ENCODE measurements around the gene VAMP1. TPM values are rescaled to one million over a fixed set of nuclear protein-coding genes. Genes with fewer than 3 reads are reported as not detected.
A peak's percentile ranks its signal among the peaks of the same experiment; 100 is the strongest.

Gene VAMP1
- total and polyA plus RNA-seq, 2 of the 13 experiments (the other 11 are each of a cell fraction or from before 2014, with no cell fraction given) = 2.5 to 7.4 TPM

- TF ChIP-seq PATZ1 (CRISPR knock-in tag; IDR thresholded peaks at IDR 0.05) = peak; percentile 56; the same call in 1 of the 2 replicates
- TF ChIP-seq HNRNPL (IDR thresholded peaks at IDR 0.05; ENCODE audit: low read depth, low read length) = 0 out of 2 replicates have a peak, but pooled peaks have one; percentile 44
- no peak for TF ChIP-seq ZNF629 (CRISPR knock-in tag; conservative IDR thresholded peaks at IDR 0.05)
- peak; percentile 83 for TF ChIP-seq HNRNPLL (IDR thresholded peaks at IDR 0.05; ENCODE audit: low read depth, low read length, poor library complexity, severe bottlenecking)
- TF ChIP-seq ZFYVE20 (CRISPR knock-in tag; IDR thresholded peaks at IDR 0.05; ENCODE audit: borderline replicate concordance, low read depth) = no peak
- peak; percentile 19; the same call in 1 of the 2 replicates for TF ChIP-seq ZNF264 (CRISPR knock-in tag; IDR thresholded peaks at IDR 0.05)
- TF ChIP-seq CEBPG (CRISPR knock-in tag; IDR thresholded peaks at IDR 0.05) = peak; percentile 5; the same call in 1 of the 2 replicates
- TF ChIP-seq EED (CRISPR knock-in tag; IDR thresholded peaks at IDR 0.05) = 0 out of 2 replicates have a peak, but pooled peaks have one; percentile 88
- peak; percentile 26; the same call in 1 of the 2 replicates for TF ChIP-seq CENPT (CRISPR knock-in tag; IDR thresholded peaks at IDR 0.05; ENCODE audit: low read depth)
- peak; percentile 50; the same call in 1 of the 2 replicates for TF ChIP-seq SALL1 (CRISPR knock-in tag; IDR thresholded peaks at IDR 0.05)
- TF ChIP-seq KAT7 (CRISPR knock-in tag; IDR thresholded peaks at IDR 0.05; ENCODE audit: borderline replicate concordance) = 0 out of 2 replicates have a peak, but pooled peaks have one; percentile 42
- TF ChIP-seq ZNF761 (CRISPR knock-in tag; conservative IDR thresholded peaks at IDR 0.05) = peak; percentile 32; the same call in 1 of the 2 replicates
- no peak for TF ChIP-seq SNAI1 (CRISPR knock-in tag; IDR thresholded peaks at IDR 0.05; ENCODE audit: borderline replicate concordance)
- no peak for TF ChIP-seq ZNF101 (CRISPR knock-in tag; IDR thresholded peaks at IDR 0.05; ENCODE audit: borderline replicate concordance, low read depth)
- 0 out of 2 replicates have a peak, but pooled peaks have one; percentile 24 for TF ChIP-seq ZNF614 (CRISPR knock-in tag; IDR thresholded peaks at IDR 0.05; ENCODE audit: borderline replicate concordance)
- peak; percentile 90 for TF ChIP-seq SIN3A (IDR thresholded peaks at IDR 0.05; ENCODE audit: borderline replicate concordance, low read depth, low read length)
- TF ChIP-seq ZBTB21 (CRISPR knock-in tag; IDR thresholded peaks at IDR 0.05) = no peak
- peak; percentile 88; the same call in 1 of the 2 replicates for TF ChIP-seq ETV5 (CRISPR knock-in tag; IDR thresholded peaks at IDR 0.05; ENCODE audit: borderline replicate concordance)
- no peak for TF ChIP-seq JUNB (CRISPR knock-in tag; IDR thresholded peaks at IDR 0.05; ENCODE audit: borderline replicate concordance)
- peak; percentile 27 for TF ChIP-seq HNRNPK (IDR thresholded peaks at IDR 0.05; ENCODE audit: low read depth, low read length, poor library complexity, severe bottlenecking)
- TF ChIP-seq KDM3A (CRISPR knock-in tag; IDR thresholded peaks at IDR 0.05; ENCODE audit: low read depth) = peak; percentile 37; the same call in 1 of the 2 replicates
- 0 out of 2 replicates have a peak, but pooled peaks have one; percentile 46 for TF ChIP-seq NFIC (IDR thresholded peaks at IDR 0.05; ENCODE audit: low read length)
- TF ChIP-seq KAT2B (IDR thresholded peaks at IDR 0.05; ENCODE audit: borderline replicate concordance, low read depth, low read length) = no peak
- TF ChIP-seq HNF1B (CRISPR knock-in tag; IDR thresholded peaks at IDR 0.05) = peak; percentile 53
- TF ChIP-seq, protein P1, sequence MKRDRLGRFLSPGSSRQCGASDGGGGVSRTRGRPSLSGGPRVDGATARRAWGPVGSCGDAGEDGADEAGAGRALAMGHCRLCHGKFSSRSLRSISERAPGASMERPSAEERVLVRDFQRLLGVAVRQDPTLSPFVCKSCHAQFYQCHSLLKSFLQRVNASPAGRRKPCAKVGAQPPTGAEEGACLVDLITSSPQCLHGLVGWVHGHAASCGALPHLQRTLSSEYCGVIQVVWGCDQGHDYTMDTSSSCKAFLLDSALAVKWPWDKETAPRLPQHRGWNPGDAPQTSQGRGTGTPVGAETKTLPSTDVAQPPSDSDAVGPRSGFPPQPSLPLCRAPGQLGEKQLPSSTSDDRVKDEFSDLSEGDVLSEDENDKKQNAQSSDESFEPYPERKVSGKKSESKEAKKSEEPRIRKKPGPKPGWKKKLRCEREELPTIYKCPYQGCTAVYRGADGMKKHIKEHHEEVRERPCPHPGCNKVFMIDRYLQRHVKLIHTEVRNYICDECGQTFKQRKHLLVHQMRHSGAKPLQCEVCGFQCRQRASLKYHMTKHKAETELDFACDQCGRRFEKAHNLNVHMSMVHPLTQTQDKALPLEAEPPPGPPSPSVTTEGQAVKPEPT (CRISPR knock-in tag; IDR thresholded peaks at IDR 0.05; ENCODE audit: low read depth) = no peak; the same call in 1 of the 2 replicates
These were observed 22.5 kb upstream of the VAMP1 start, which contains the start of gene MRPL51 (continued) for GRCh38 chr12:6492838-6493496.
